ENCODE measurements around the gene CCDC92.

CCDC92 gene

GRCh38 chr12:124002021-124002644 is 29.5 kb upstream of the CCDC92 start:
- no peak for DNase-seq (ENCODE audit: low read depth)

- no peak for DNase-seq (ENCODE audit: low read depth)
Measured at GRCh38 chr12:124001343-124001742, 28.7 kb upstream of the CCDC92 start.

- DNase-seq (ENCODE audit: low read depth), result no peak
Measured at GRCh38 chr12:124000111-124000510, 27.5 kb upstream of the CCDC92 start.

GRCh38 chr12:123998991-123999359 is 26.3 kb upstream of the CCDC92 start:
- DNase-seq (ENCODE audit: low read depth), result no peak

- no peak for DNase-seq (ENCODE audit: low read depth)
Measured at GRCh38 chr12:123998344-123998990, 25.8 kb upstream of the CCDC92 start.

- DNase-seq (ENCODE audit: low read depth), result no peak
Measured at GRCh38 chr12:123997908-123998307, 25.3 kb upstream of the CCDC92 start.

GRCh38 chr12:123997033-123997822 is 24.6 kb upstream of the CCDC92 start:
- DNase-seq (ENCODE audit: low read depth), result no peak

GRCh38 chr12:123996581-123996980 is 23.9 kb upstream of the CCDC92 start:
- no peak for DNase-seq (ENCODE audit: low read depth)

- no peak for DNase-seq (ENCODE audit: low read depth)
Measured at GRCh38 chr12:123995023-123995748, 22.6 kb upstream of the CCDC92 start.

- no peak for DNase-seq (ENCODE audit: low read depth)
Measured at GRCh38 chr12:123992118-123992825, 19.6 kb upstream of the CCDC92 start.

- no peak for DNase-seq (ENCODE audit: low read depth)
Measured at GRCh38 chr12:123991372-123991951, 18.8 kb upstream of the CCDC92 start.

- no peak for DNase-seq (ENCODE audit: low read depth)
Measured at GRCh38 chr12:123990511-123990910, 17.9 kb upstream of the CCDC92 start.

GRCh38 chr12:123989753-123990152 is 17.1 kb upstream of the CCDC92 start:
- no peak for DNase-seq (ENCODE audit: low read depth)

GRCh38 chr12:123989168-123989567 is 16.5 kb upstream of the CCDC92 start:
- no peak for DNase-seq (ENCODE audit: low read depth)

- no peak for DNase-seq (ENCODE audit: low read depth)
Measured at GRCh38 chr12:123987022-123987421, 14.4 kb upstream of the CCDC92 start.

GRCh38 chr12:123986374-123986965 is 13.8 kb upstream of the CCDC92 start:
- DNase-seq (ENCODE audit: low read depth), result no peak

- no peak for DNase-seq (ENCODE audit: low read depth)
Measured at GRCh38 chr12:123984903-123985302, 12.3 kb upstream of the CCDC92 start.

- DNase-seq (ENCODE audit: low read depth), result no peak
Measured at GRCh38 chr12:123983822-123984485, 11.3 kb upstream of the CCDC92 start.

- DNase-seq (ENCODE audit: low read depth), result no peak
Measured at GRCh38 chr12:123982269-123982668, 9.6 kb upstream of the CCDC92 start.

GRCh38 chr12:123979566-123979965 is 6.9 kb upstream of the CCDC92 start:
- no peak for DNase-seq (ENCODE audit: low read depth)
